ENCODE results near the gene SAPCD1.
A peak's percentile ranks its signal among the peaks of the same experiment; 100 is the strongest.

SAPCD1 gene

GRCh38 chr6:31769684-31770371 lies 7.4 kb downstream of the SAPCD1 start:
- Histone ChIP-seq H3K4ac (ENCODE audit: low read depth, low read length) (no peak overlapping the region), H3K9me3 (ENCODE audit: insufficient read depth, low read depth, low read length) (no peaks in the 10 kb centered on the region), H2AFZ (ENCODE audit: insufficient read depth, low read length, poor library complexity) (no peak overlapping the region), H4K91ac (ENCODE audit: low read depth, low read length) (no peak overlapping the region), H4K12ac (ENCODE audit: low read depth, low read length) (no peak overlapping the region), H3K79me1 (ENCODE audit: low read length) (no peaks in the 10 kb centered on the region), H3K23ac (ENCODE audit: low read length) (no peak overlapping the region), H3K4me2 (ENCODE audit: low read length) (no peak overlapping the region), H3K9ac (ENCODE audit: low read length) (no peak overlapping the region), H3K18ac (ENCODE audit: low read length) (no peak overlapping the region), H3K27me3 (ENCODE audit: insufficient read depth, low read length) (no peaks in the 10 kb centered on the region), H3K4me1 (ENCODE audit: control insufficient read depth in 1 of 2, insufficient read depth in 2 of 2, low read length in 2 of 2) (peaks cover 7 to 13% of the 10 kb centered on the region in 2 experiments), H3K36me3 (ENCODE audit: control insufficient read depth in 1 of 2, insufficient read depth in 2 of 2, low read length in 2 of 2) (no peaks in the 10 kb centered on the region), H2BK120ac (ENCODE audit: insufficient read depth, low read length, poor library complexity) (no peak overlapping the region), H2AK5ac (ENCODE audit: low read length) (peak overlapping the region; percentile 58), H2BK5ac (ENCODE audit: low read depth, low read length, poor library complexity) (no peak overlapping the region), H4K8ac (ENCODE audit: low read depth, low read length) (no peak overlapping the region), H3K27ac (ENCODE audit: low read depth, low read length) (no peak overlapping the region), H3K79me2 (ENCODE audit: control insufficient read depth, insufficient read depth, low read length, poor library complexity) (no peaks in the 10 kb centered on the region), H2BK12ac (ENCODE audit: low read length) (peak overlapping the region; percentile 59), H3K14ac (ENCODE audit: low read length) (no peak overlapping the region), H3K4me3 (ENCODE audit: low read depth, low read length) (no peak overlapping the region)
- no CpG with 5 or more reads among the region's 12 CpGs for WGBS (ENCODE audit: extremely low coverage, insufficient coverage, insufficient read length)
- peak; percentile 82 to 92 for DNase-seq

GRCh38 chr6:31770860-31771259 lies 8.4 kb downstream of the SAPCD1 start:
- Histone ChIP-seq H3K4me3 (ENCODE audit: low read depth, low read length) (no peak overlapping the region), H3K18ac (ENCODE audit: low read length) (no peak overlapping the region), H3K4me2 (ENCODE audit: low read length) (no peak overlapping the region), H2BK12ac (ENCODE audit: low read length) (no peak overlapping the region), H3K36me3 (ENCODE audit: control insufficient read depth in 1 of 2, insufficient read depth in 2 of 2, low read length in 2 of 2) (no peaks in the 10 kb centered on the region), H4K12ac (ENCODE audit: low read depth, low read length) (no peak overlapping the region), H4K91ac (ENCODE audit: low read depth, low read length) (no peak overlapping the region), H3K4me1 (ENCODE audit: control insufficient read depth in 1 of 2, insufficient read depth in 2 of 2, low read length in 2 of 2) (peaks cover 7 to 13% of the 10 kb centered on the region in 2 experiments), H3K9ac (ENCODE audit: low read length) (no peak overlapping the region), H3K79me2 (ENCODE audit: control insufficient read depth, insufficient read depth, low read length, poor library complexity) (no peaks in the 10 kb centered on the region), H2BK120ac (ENCODE audit: insufficient read depth, low read length, poor library complexity) (no peak overlapping the region), H3K23ac (ENCODE audit: low read length) (no peak overlapping the region), H4K8ac (ENCODE audit: low read depth, low read length) (no peak overlapping the region), H2AFZ (ENCODE audit: insufficient read depth, low read length, poor library complexity) (no peak overlapping the region), H3K79me1 (ENCODE audit: low read length) (no peaks in the 10 kb centered on the region), H2AK5ac (ENCODE audit: low read length) (no peak overlapping the region), H3K27ac (ENCODE audit: low read depth, low read length) (no peak overlapping the region), H3K9me3 (ENCODE audit: insufficient read depth, low read depth, low read length) (no peaks in the 10 kb centered on the region), H3K4ac (ENCODE audit: low read depth, low read length) (no peak overlapping the region), H2BK5ac (ENCODE audit: low read depth, low read length, poor library complexity) (no peak overlapping the region), H3K27me3 (ENCODE audit: insufficient read depth, low read length) (no peaks in the 10 kb centered on the region), H3K14ac (ENCODE audit: low read length) (no peak overlapping the region)
- WGBS (ENCODE audit: extremely low coverage, insufficient coverage, insufficient read length), result no CpG with 5 or more reads among the region's 2 CpGs
- no peak for DNase-seq

GRCh38 chr6:31771992-31772358 lies 9.5 kb downstream of the SAPCD1 start:
- no peak for DNase-seq
- Histone ChIP-seq H3K9me3 (ENCODE audit: insufficient read depth, low read depth, low read length) (no peaks in the 10 kb centered on the region), H2BK120ac (ENCODE audit: insufficient read depth, low read length, poor library complexity) (no peak overlapping the region), H3K9ac (ENCODE audit: low read length) (no peak overlapping the region), H2AFZ (ENCODE audit: insufficient read depth, low read length, poor library complexity) (no peak overlapping the region), H2BK12ac (ENCODE audit: low read length) (no peak overlapping the region), H3K27me3 (ENCODE audit: insufficient read depth, low read length) (no peaks in the 10 kb centered on the region), H3K4ac (ENCODE audit: low read depth, low read length) (no peak overlapping the region), H4K91ac (ENCODE audit: low read depth, low read length) (no peak overlapping the region), H3K79me2 (ENCODE audit: control insufficient read depth, insufficient read depth, low read length, poor library complexity) (no peaks in the 10 kb centered on the region), H3K4me2 (ENCODE audit: low read length) (no peak overlapping the region), H3K4me3 (ENCODE audit: low read depth, low read length) (no peak overlapping the region), H3K4me1 (ENCODE audit: control insufficient read depth in 1 of 2, insufficient read depth in 2 of 2, low read length in 2 of 2) (peaks cover 7 to 10% of the 10 kb centered on the region in 2 experiments), H3K27ac (ENCODE audit: low read depth, low read length) (no peak overlapping the region), H3K14ac (ENCODE audit: low read length) (no peak overlapping the region), H3K18ac (ENCODE audit: low read length) (no peak overlapping the region), H4K8ac (ENCODE audit: low read depth, low read length) (no peak overlapping the region), H3K36me3 (ENCODE audit: control insufficient read depth in 1 of 2, insufficient read depth in 2 of 2, low read length in 2 of 2) (no peaks in the 10 kb centered on the region), H3K79me1 (ENCODE audit: low read length) (no peaks in the 10 kb centered on the region), H4K12ac (ENCODE audit: low read depth, low read length) (no peak overlapping the region), H2BK5ac (ENCODE audit: low read depth, low read length, poor library complexity) (no peak overlapping the region), H2AK5ac (ENCODE audit: low read length) (no peak overlapping the region), H3K23ac (ENCODE audit: low read length) (no peak overlapping the region)
- WGBS (ENCODE audit: extremely low coverage, insufficient coverage, insufficient read length), result no CpG with 5 or more reads among the region's 4 CpGs

GRCh38 chr6:31775184-31775583 lies 12.7 kb downstream of the SAPCD1 start:
- peak overlapping the region; percentile 58 for H2BK12ac ChIP-seq (ENCODE audit: low read length)
- H2BK5ac ChIP-seq (ENCODE audit: low read depth, low read length, poor library complexity), result no peak overlapping the region
- DNase-seq, result no peak
- H3K4me1 ChIP-seq (ENCODE audit: control insufficient read depth in 1 of 2, insufficient read depth in 2 of 2, low read length in 2 of 2), result peaks cover 0 to 10% of the 10 kb centered on the region in 2 experiments
- H3K14ac ChIP-seq (ENCODE audit: low read length), result no peak overlapping the region
- no peak overlapping the region for H3K23ac ChIP-seq (ENCODE audit: low read length)
- H3K9ac ChIP-seq (ENCODE audit: low read length), result no peak overlapping the region
- H2BK120ac ChIP-seq (ENCODE audit: insufficient read depth, low read length, poor library complexity), result no peak overlapping the region
- H3K4me3 ChIP-seq (ENCODE audit: low read depth, low read length), result no peak overlapping the region
- WGBS (ENCODE audit: extremely low coverage, insufficient coverage, insufficient read length), result no CpG with 5 or more reads among the region's 4 CpGs
- H3K27me3 ChIP-seq (ENCODE audit: insufficient read depth, low read length), result no peaks in the 10 kb centered on the region
- H2AFZ ChIP-seq (ENCODE audit: insufficient read depth, low read length, poor library complexity), result no peak overlapping the region
- H2AK5ac ChIP-seq (ENCODE audit: low read length), result no peak overlapping the region
- H3K79me2 ChIP-seq (ENCODE audit: control insufficient read depth, insufficient read depth, low read length, poor library complexity), result no peaks in the 10 kb centered on the region
- no peak overlapping the region for H4K8ac ChIP-seq (ENCODE audit: low read depth, low read length)
- no peaks in the 10 kb centered on the region for H3K79me1 ChIP-seq (ENCODE audit: low read length)
- no peak overlapping the region for H4K12ac ChIP-seq (ENCODE audit: low read depth, low read length)
- H3K36me3 ChIP-seq (ENCODE audit: control insufficient read depth in 1 of 2, insufficient read depth in 2 of 2, low read length in 2 of 2), result peaks cover 22 to 26% of the 10 kb centered on the region in 2 experiments
- no peak overlapping the region for H3K27ac ChIP-seq (ENCODE audit: low read depth, low read length)
- H4K91ac ChIP-seq (ENCODE audit: low read depth, low read length), result no peak overlapping the region
- no peak overlapping the region for H3K4me2 ChIP-seq (ENCODE audit: low read length)
- no peak overlapping the region for H3K4ac ChIP-seq (ENCODE audit: low read depth, low read length)
- H3K18ac ChIP-seq (ENCODE audit: low read length), result no peak overlapping the region
- H3K9me3 ChIP-seq (ENCODE audit: insufficient read depth, low read depth, low read length), result no peaks in the 10 kb centered on the region

Data from trophoblast cell (in vitro differentiated cells and primary cell).